K562 (cell line): ENCODE data around the gene AGPAT1. TPM values are rescaled to one million over a fixed set of nuclear protein-coding genes. Genes with fewer than 3 reads are reported as not detected.

ENCODE experiments used
- AFF4 ChIP-seq: sonication (generic); formaldehyde crosslinking; IDR thresholded peaks from 2 replicates; pipeline ENCODE4 v1.8.0; 2023; ENCODE audit warnings: mild to moderate bottlenecking, missing genetic modification reagents
- GATA2 ChIP-seq: sonication (generic); formaldehyde crosslinking; IDR thresholded peaks from 2 replicates; pipeline ENCODE4 v1.4.0; 2020; ENCODE audit warnings: mild to moderate bottlenecking, missing genetic modification reagents
- KDM2B ChIP-seq: fragments of 250-450 bp; sonication (Bioruptor Pico); IDR thresholded peaks from 2 replicates; pipeline ENCODE4 v1.8.0; 2021; ENCODE audit warnings: mild to moderate bottlenecking, moderate library complexity
- TAF15 ChIP-seq: fragments of 200-400 bp; formaldehyde crosslinking; IDR thresholded peaks from 2 replicates; pipeline ENCODE4 v1.6.1; 2017; ENCODE audit warnings: mild to moderate bottlenecking, low read depth, low read length, moderate library complexity
- WHSC1 ChIP-seq: IDR thresholded peaks from one replicate; pipeline ENCODE4 v1.6.1; 2012; ENCODE audit warnings: low read length, control low read depth, inconsistent platforms
- ZNF282 ChIP-seq: sonication (generic); formaldehyde crosslinking; IDR thresholded peaks from 2 replicates; pipeline ENCODE4 v1.8.1; 2023; ENCODE audit warnings: missing genetic modification reagents
- ZNF518B ChIP-seq: fragments of 250-450 bp; sonication (Bioruptor Pico); IDR thresholded peaks from 2 replicates; pipeline ENCODE4 v1.5.0; 2021; ENCODE audit warnings: mild to moderate bottlenecking, moderate library complexity
- ZNF57 ChIP-seq: fragments of 450-650 bp; formaldehyde crosslinking; IDR thresholded peaks from 2 replicates; pipeline ENCODE4 v1.4.0; 2020; ENCODE audit warnings: mild to moderate bottlenecking, moderate library complexity
- polyA plus RNA-seq, 8 experiments: library from polyadenylated mRNA; depleted of rRNA in 4 of 8; stranded (reverse) in 5 of 8; unstranded in 3 of 8; fragments of >200 nt; fragmentation: Nextera tagmentation in 2 of 8; fragmentation: Illumina TruSeq in 1 of 8; extraction: Ambion mirVana in 2 of 8; extraction: Trizol in 1 of 8; gene quantifications; 2 replicates each; pipeline versions ENCODE4 v1.2.1 to v1.2.3, GENCODE V29; 2011 to 2014; ENCODE audit warnings: inconsistent platforms in 1 of 8, missing spikeins in 1 of 8
- total RNA-seq, 7 experiments: library from RNA; depleted of rRNA in 6 of 7; stranded (reverse); fragments of >200 nt in 6 of 7; fragmentation: Illumina TruSeq in 2 of 7; extraction: Trizol in 2 of 7; gene quantifications; 2 replicates each; pipeline versions ENCODE4 v1.2.1 to v1.2.3, GENCODE V29; 2011 to 2021; ENCODE audit warnings: low replicate concordance in 1 of 7

The AGPAT1 gene
- total and polyA plus RNA-seq, 9 of the 15 experiments (the other 6 are each of a cell fraction or from before 2014, with no cell fraction given) = 37.9 to 176 (median 69.4) TPM

- TF ChIP-seq ZNF57 (CRISPR knock-in tag) (no peak), ZNF518B (CRISPR knock-in tag) (no peak), GATA2 (CRISPR knock-in tag) (no peak), AFF4 (no peak), WHSC1 (no peak), TAF15 (no peak), KDM2B (no peak), ZNF282 (CRISPR knock-in tag) (no peak)
- TF ChIP-seq, all 486 proteins: peak for 13
These were observed 23.8 kb downstream of the AGPAT1 start, which contains the start of gene PRRT1 (continued) for GRCh38 chr6:32151863-32152768.
